Measurements from ENCODE around the gene EPC2. TPM values are rescaled to one million over a fixed set of nuclear protein-coding genes. Genes with fewer than 3 reads are reported as not detected.

EPC2 gene
- total and polyA plus RNA-seq, 10 of the 15 experiments (the other 5 are each of a cell fraction or from before 2014, with no cell fraction given): 2.0 to 16.5 (median 10.8) TPM

GRCh38 chr2:148746973-148747372, 102.4 kb downstream of the EPC2 start:
- Histone ChIP-seq H4K20me1 (ENCODE audit: control insufficient read depth, insufficient read depth) (no peaks in the 10 kb centered on the region), H3K9ac (ENCODE audit: control insufficient read depth, insufficient read depth, low read length) (no peak overlapping the region), H3K36me3 (ENCODE audit: control insufficient read depth in 2 of 2, insufficient read depth in 2 of 2, low read length in 1 of 2) (no peaks in the 10 kb centered on the region), H3K4me3 (no peak overlapping the region), H3K9me3 (replicated peaks; ENCODE audit: control insufficient read depth, insufficient read depth, low read length) (no peaks in the 10 kb centered on the region), H2AFZ (ENCODE audit: control insufficient read depth, low read depth, low read length) (no peak overlapping the region), H3K79me2 (ENCODE audit: control insufficient read depth, insufficient read depth, low read length) (no peaks in the 10 kb centered on the region), H3K27me3 (replicated peaks in 1 of 2; ENCODE audit: control insufficient read depth in 2 of 2, insufficient read depth in 2 of 2, low read length in 1 of 2) (no peaks in the 10 kb centered on the region), H3K4me2 (ENCODE audit: control insufficient read depth, insufficient read depth) (no peak overlapping the region), H3K27ac (ENCODE audit: control insufficient read depth, insufficient read depth) (no peak overlapping the region), H3K4me1 (ENCODE audit: control insufficient read depth, insufficient read depth, low read length) (no peaks in the 10 kb centered on the region)
- intact Hi-C loops (cut with micrococcal nuclease; ENCODE audit: unreplicated experiment): no loop called here
- SMC1A ChIA-PET (ENCODE audit: uncharacterized antibody, unreplicated experiment): interaction anchor here (1.0 kb wide), 1 partner anchor 23 kb away, joined by 3 read pairs; no protein-coding TSS in a partner anchor
- TF ChIP-seq HCFC1 (IDR thresholded peaks at IDR 0.05; ENCODE audit: low read length) (no peak), ZSCAN29 (IDR thresholded peaks at IDR 0.05) (no peak), CHD2 (IDR thresholded peaks at IDR 0.05; ENCODE audit: borderline replicate concordance, low read depth, low read length) (no peak), FOS (IDR thresholded peaks at IDR 0.05; ENCODE audit: borderline replicate concordance, extremely low read depth, insufficient read length) (no peak), NR2C2 (IDR thresholded peaks at IDR 0.05; ENCODE audit: borderline replicate concordance, control insufficient read depth, insufficient read length, low read depth) (no peak), CREB1 (IDR thresholded peaks at IDR 0.05; ENCODE audit: low read depth) (no peak)
- WGBS (ENCODE audit: insufficient coverage, insufficient replicate concordance, low lambda C conversion rate, missing lambda C conversion rate): 0% methylated on average over 1 of the region's 1 CpG
- POLR2A ChIA-PET: interaction anchor here (0.6 kb wide), 1 partner anchor 7 kb away, joined by 7 read pairs; no protein-coding TSS in a partner anchor
- in situ Hi-C loops (cut with MboI): no loop called here
- ATAC-seq (no peak; the same call in 2 of the 3 replicates), DNase-seq (ENCODE audit: low read depth, low spot score) (no peak), FAIRE-seq (no peak)
- RAD21 ChIA-PET (ENCODE audit: unreplicated experiment): no interaction called here
- CTCF ChIA-PET: no interaction called here
- BruUV-seq (replicated peaks): no TSS peak

DNA sequence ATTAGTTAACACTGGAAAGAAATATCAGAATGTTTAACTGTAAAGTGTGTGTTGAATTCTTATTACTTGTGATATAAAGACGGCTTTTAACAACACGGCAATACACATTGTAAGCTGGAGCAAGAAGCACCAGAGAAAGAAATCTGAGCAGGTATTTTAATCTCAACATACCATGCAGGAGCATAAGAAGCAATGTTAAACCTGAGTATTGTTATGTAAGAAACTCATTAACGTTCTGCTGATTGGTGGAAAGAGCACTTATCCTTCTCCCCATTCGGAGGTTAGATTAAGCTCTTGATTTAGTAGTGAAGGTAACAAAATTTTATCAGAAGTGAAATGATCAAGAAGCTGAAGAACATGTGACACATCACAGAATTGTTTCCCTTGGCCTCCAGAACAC, 107.4 kb downstream of the EPC2 start:
- H3K9ac ChIP-seq (ENCODE audit: control insufficient read depth, insufficient read depth, low read length): no peak overlapping the region
- H3K27ac ChIP-seq (ENCODE audit: control insufficient read depth, insufficient read depth): no peak overlapping the region
- ChIA-PET SMC1A (ENCODE audit: uncharacterized antibody, unreplicated experiment) (interaction anchor here (1.0 to 1.5 kb wide), 3 partner anchors 9 to 102 kb away, joined by 3 to 5 read pairs (median 4); no protein-coding TSS in a partner anchor), CTCF (interaction anchor here (1.8 kb wide), 1 partner anchor 14 kb away, joined by 6 read pairs; no protein-coding TSS in a partner anchor), POLR2A (no interaction called here), RAD21 (ENCODE audit: unreplicated experiment) (no interaction called here)
- no peaks in the 10 kb centered on the region for H3K79me2 ChIP-seq (ENCODE audit: control insufficient read depth, insufficient read depth, low read length)
- no peak overlapping the region for H3K4me3 ChIP-seq
- in situ Hi-C loops (cut with MboI): no loop called here
- 95% methylated on average over 4 of the region's 4 CpGs for WGBS (ENCODE audit: insufficient coverage, insufficient replicate concordance, low lambda C conversion rate, missing lambda C conversion rate)
- DNase-seq (ENCODE audit: low read depth, low spot score) (no peak), ATAC-seq (no peak), FAIRE-seq (no peak)
- H4K20me1 ChIP-seq (ENCODE audit: control insufficient read depth, insufficient read depth): no peaks in the 10 kb centered on the region
- H3K27me3 ChIP-seq (replicated peaks in 1 of 2; ENCODE audit: control insufficient read depth in 2 of 2, insufficient read depth in 2 of 2, low read length in 1 of 2): no peaks in the 10 kb centered on the region
- no peak for TF ChIP-seq RB1 (IDR thresholded peaks at IDR 0.05; ENCODE audit: borderline replicate concordance)
- no peak for TF ChIP-seq HDAC6 (IDR thresholded peaks at IDR 0.05; ENCODE audit: unreplicated experiment)
- no TSS peak for BruUV-seq (replicated peaks)
- intact Hi-C loops (cut with micrococcal nuclease; ENCODE audit: unreplicated experiment): no loop called here
- no peak overlapping the region for H2AFZ ChIP-seq (ENCODE audit: control insufficient read depth, low read depth, low read length)
- H3K4me1 ChIP-seq (ENCODE audit: control insufficient read depth, insufficient read depth, low read length): no peaks in the 10 kb centered on the region
- peaks cover 0 to 6% of the 10 kb centered on the region in 2 experiments; a peak in 1 of 4 replicates for H3K36me3 ChIP-seq (ENCODE audit: control insufficient read depth in 2 of 2, insufficient read depth in 2 of 2, low read length in 1 of 2)
- no peaks in the 10 kb centered on the region for H3K9me3 ChIP-seq (replicated peaks; ENCODE audit: control insufficient read depth, insufficient read depth, low read length)
- no peak overlapping the region for H3K4me2 ChIP-seq (ENCODE audit: control insufficient read depth, insufficient read depth)
